Mesothelial cell of epicardium (in vitro differentiated cells): ENCODE results near the gene CACNA1F. TPM values are rescaled to one million over a fixed set of nuclear protein-coding genes. Genes with fewer than 3 reads are reported as not detected.

Source experiments
- DNase-seq, 2 experiments: peaks; one replicate each; pipeline ENCODE4 v3.0.0; 2021; ENCODE audit warnings: low spot score in 2 of 2; ENCODE audit not compliant: unreplicated experiment in 2 of 2
- H3K27ac Mint-ChIP-seq: 2 replicates; pipeline ENCODE4 v1.8.0; 2021; ENCODE audit warnings: mixed read lengths
- H3K27me3 Mint-ChIP-seq: 2 replicates; pipeline ENCODE4 v1.8.0; 2021; ENCODE audit warnings: low read depth, mixed read lengths
- H3K36me3 Mint-ChIP-seq: 2 replicates; pipeline ENCODE4 v1.8.0; 2021; ENCODE audit warnings: mixed read lengths
- H3K4me1 Mint-ChIP-seq: 2 replicates; pipeline ENCODE4 v1.8.0; 2021; ENCODE audit warnings: mixed read lengths
- H3K4me3 Mint-ChIP-seq: 2 replicates; pipeline ENCODE4 v1.8.0; 2021; ENCODE audit warnings: mild to moderate bottlenecking, moderate library complexity, mixed read lengths
- H3K9me3 Mint-ChIP-seq: 2 replicates; pipeline ENCODE4 v1.8.0; 2021; ENCODE audit warnings: mixed read lengths
- total RNA-seq: library from RNA; stranded (reverse); gene quantifications from 3 replicates; pipeline ENCODE4 v1.2.1, GENCODE V29; 2021
- TF ChIP-seq, protein P1 (sequence below): fragments of 200-600 bp; sonication (generic); IDR thresholded peaks from one replicate; pipeline ENCODE4 v1.5.0; 2021; ENCODE audit warnings: antibody characterized with exemption; ENCODE audit not compliant: unreplicated experiment

The CACNA1F gene
- total RNA-seq, 1 donor from 2014 or later: 0.47 TPM

DNA sequence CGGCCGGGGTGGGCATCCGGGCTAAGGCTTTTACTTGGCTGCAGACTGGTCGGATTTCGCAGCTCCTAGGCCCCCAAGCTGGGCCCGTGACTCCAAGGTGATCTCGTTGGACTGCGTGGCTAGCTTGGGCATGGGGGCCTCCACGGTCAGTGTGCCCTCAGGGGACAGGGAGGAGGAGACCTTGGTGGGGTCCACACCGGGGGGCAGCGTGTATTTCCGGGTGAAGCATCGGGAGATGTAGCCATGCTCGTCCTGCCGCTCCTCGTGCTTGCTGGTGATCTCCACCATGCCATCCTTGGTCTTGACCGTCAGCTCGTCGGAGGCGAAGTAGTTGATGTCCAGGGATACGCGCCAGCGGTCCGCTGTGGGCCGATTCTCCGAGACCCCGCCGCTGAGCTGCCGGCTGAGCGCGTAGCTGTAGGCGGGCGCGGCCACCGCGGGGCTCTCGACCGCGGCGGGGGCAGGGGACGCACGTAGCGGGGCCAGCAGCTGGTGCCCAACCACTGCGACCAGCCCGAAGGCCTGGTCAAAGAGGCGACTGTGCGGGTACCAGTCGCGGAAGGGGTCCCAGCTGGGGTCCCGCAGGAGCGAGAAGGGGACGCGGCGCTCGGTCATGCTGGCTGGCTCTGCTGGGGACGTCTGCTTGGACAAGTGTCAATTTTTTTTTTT is 881 bp upstream of the CACNA1F start:
- TF ChIP-seq, protein P1, sequence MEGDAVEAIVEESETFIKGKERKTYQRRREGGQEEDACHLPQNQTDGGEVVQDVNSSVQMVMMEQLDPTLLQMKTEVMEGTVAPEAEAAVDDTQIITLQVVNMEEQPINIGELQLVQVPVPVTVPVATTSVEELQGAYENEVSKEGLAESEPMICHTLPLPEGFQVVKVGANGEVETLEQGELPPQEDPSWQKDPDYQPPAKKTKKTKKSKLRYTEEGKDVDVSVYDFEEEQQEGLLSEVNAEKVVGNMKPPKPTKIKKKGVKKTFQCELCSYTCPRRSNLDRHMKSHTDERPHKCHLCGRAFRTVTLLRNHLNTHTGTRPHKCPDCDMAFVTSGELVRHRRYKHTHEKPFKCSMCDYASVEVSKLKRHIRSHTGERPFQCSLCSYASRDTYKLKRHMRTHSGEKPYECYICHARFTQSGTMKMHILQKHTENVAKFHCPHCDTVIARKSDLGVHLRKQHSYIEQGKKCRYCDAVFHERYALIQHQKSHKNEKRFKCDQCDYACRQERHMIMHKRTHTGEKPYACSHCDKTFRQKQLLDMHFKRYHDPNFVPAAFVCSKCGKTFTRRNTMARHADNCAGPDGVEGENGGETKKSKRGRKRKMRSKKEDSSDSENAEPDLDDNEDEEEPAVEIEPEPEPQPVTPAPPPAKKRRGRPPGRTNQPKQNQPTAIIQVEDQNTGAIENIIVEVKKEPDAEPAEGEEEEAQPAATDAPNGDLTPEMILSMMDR: no peak
- no peak overlapping the region for H3K4me3 Mint-ChIP-seq
- no peaks in the 10 kb centered on the region for H3K27me3 Mint-ChIP-seq
- DNase-seq: no peak
- peaks cover 7% of the 10 kb centered on the region for H3K9me3 Mint-ChIP-seq
- no peaks in the 10 kb centered on the region for H3K36me3 Mint-ChIP-seq
- H3K4me1 Mint-ChIP-seq: peaks cover 6% of the 10 kb centered on the region
- no peak overlapping the region for H3K27ac Mint-ChIP-seq

DNA sequence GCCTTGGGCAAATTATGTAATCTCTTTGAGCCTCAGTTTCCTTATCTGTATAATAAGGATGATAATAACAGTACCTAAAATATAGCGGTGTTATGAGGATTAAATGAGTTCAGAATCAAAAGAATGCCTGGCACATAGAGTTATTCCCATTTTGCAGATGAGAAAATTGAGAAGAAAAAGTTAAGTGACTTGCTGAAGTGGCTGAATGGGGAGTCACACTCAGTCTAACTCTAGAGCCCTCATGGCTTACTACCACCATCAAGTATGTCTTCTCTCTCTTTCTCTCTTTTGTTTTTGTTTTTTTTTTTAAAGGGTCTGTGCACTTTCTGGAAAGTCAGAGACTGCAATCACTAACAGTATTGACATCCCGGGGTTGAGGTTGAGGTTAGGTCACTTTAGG is 615 bp downstream of the CACNA1F start:
- no peaks in the 10 kb centered on the region for H3K36me3 Mint-ChIP-seq
- peaks cover 12% of the 10 kb centered on the region for H3K9me3 Mint-ChIP-seq
- TF ChIP-seq, protein P1: no peak
- no peak overlapping the region for H3K27ac Mint-ChIP-seq
- no peak for DNase-seq
- no peak overlapping the region for H3K4me3 Mint-ChIP-seq
- H3K4me1 Mint-ChIP-seq: peaks cover 6% of the 10 kb centered on the region
- H3K27me3 Mint-ChIP-seq: peaks cover 1% of the 10 kb centered on the region

DNA sequence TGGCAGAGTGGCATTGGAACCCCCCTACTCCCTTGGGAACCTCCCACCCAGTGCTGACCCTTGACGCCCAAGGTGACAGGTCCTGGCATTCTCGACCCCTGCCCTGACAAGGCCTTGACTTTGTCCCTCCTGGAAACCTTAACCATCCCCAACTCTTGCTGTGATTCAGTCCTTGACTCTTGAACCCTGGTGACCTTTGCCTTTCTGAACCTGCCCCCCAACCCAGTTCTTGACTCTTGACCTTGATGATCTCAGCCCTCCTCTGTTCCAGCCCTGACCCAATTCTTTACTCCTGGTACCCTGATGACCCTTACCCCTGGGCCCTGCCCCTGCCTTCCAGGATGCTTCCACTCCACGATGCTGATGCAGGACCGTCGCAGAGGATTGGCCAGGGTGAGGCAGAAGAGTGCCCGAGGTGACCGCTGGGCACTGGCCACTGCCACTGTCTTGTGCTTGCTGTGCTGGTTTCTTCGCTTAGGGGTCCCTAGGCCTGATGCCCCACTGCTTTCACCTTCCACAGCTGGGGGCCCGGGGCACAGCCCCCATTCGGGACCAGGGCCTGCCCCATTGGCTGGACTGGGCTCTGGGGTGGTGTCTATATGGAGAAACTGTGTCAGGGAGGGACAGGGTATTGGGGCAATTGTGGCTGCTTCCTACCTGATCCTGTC is 1.7 kb downstream of the CACNA1F start:
- Mint-ChIP-seq H3K4me3 (peak overlapping the region; percentile 66), H3K9me3 (peaks cover 14% of the 10 kb centered on the region), H3K27me3 (peaks cover 1% of the 10 kb centered on the region), H3K27ac (no peak overlapping the region), H3K36me3 (no peaks in the 10 kb centered on the region), H3K4me1 (peaks cover 6% of the 10 kb centered on the region)
- DNase-seq: no peak
- TF ChIP-seq, protein P1: no peak

DNA sequence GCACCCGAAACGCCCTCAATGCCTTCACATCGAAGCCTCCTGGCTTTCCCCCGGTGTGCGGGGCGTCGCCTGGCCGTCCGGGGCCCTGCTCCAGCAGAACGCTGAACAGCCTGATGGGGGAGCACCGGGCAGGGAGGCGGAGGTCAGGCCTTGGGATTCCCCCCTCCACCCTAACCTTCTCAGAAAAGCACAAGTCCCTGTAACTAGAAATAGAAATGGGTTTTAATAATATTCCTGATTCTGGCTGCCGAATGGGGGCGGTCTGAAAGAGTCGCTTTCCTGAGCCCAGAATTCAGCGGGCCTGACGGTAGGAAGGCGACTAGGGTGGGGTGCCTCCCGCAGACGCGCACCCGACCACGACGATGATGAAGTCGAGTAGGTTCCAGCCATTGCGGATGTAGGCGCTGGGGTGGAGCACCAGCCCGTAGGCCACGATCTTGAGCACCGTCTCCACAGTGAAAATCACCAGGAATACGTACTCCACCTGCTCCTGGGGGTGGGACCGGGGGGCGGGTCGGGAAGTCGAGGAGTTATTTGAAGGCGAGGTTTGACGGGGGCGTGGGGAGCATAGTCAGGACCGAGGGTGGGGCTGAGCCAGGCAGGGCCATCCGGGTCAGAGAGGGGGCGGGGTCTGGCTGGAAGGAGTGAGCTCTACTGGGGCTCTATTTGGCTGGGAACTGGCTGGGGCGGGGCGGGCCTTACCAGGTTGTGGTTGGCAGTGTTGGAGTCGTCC is 2.5 kb downstream of the CACNA1F start:
- no peak for DNase-seq
- H3K27me3 Mint-ChIP-seq: peaks cover 2% of the 10 kb centered on the region
- H3K4me3 Mint-ChIP-seq: peak overlapping the region; percentile 66
- no peak overlapping the region for H3K27ac Mint-ChIP-seq
- H3K36me3 Mint-ChIP-seq: no peaks in the 10 kb centered on the region
- TF ChIP-seq, protein P1: no peak
- peaks cover 6% of the 10 kb centered on the region for H3K4me1 Mint-ChIP-seq
- peaks cover 15% of the 10 kb centered on the region for H3K9me3 Mint-ChIP-seq

DNA sequence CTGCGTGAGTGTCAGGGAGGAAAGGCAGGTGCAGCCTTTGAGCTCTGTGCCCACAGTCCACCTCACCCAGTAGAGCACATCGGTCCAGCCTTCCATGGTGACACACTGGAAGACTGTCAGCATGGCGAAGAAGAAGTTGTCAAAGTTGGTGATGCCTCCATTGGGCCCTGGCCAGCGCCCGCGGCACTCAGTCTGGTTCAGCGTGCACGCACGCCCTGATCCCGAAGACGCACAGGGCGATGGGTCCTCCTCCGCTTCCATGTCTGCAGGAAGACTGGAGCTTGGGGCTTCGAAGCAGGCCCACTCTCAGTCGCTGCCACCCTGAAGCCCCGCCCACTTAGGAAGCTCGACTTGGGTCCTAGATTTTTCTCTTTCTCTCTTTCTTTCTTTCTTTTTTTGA is 5.0 kb downstream of the CACNA1F start:
- H3K27me3 Mint-ChIP-seq: peaks cover 20% of the 10 kb centered on the region
- peaks cover 22% of the 10 kb centered on the region for H3K9me3 Mint-ChIP-seq

More for the DNA sequence above, 5.0 kb downstream of the CACNA1F start:
- TF ChIP-seq, protein P1: no peak
- peaks cover 6% of the 10 kb centered on the region for H3K4me1 Mint-ChIP-seq
- H3K4me3 Mint-ChIP-seq: no peak overlapping the region
- no peaks in the 10 kb centered on the region for H3K36me3 Mint-ChIP-seq
- H3K27ac Mint-ChIP-seq: no peak overlapping the region
- no peak for DNase-seq
